ENCODE measurements around the gene JUND.

The JUND gene

DNA sequence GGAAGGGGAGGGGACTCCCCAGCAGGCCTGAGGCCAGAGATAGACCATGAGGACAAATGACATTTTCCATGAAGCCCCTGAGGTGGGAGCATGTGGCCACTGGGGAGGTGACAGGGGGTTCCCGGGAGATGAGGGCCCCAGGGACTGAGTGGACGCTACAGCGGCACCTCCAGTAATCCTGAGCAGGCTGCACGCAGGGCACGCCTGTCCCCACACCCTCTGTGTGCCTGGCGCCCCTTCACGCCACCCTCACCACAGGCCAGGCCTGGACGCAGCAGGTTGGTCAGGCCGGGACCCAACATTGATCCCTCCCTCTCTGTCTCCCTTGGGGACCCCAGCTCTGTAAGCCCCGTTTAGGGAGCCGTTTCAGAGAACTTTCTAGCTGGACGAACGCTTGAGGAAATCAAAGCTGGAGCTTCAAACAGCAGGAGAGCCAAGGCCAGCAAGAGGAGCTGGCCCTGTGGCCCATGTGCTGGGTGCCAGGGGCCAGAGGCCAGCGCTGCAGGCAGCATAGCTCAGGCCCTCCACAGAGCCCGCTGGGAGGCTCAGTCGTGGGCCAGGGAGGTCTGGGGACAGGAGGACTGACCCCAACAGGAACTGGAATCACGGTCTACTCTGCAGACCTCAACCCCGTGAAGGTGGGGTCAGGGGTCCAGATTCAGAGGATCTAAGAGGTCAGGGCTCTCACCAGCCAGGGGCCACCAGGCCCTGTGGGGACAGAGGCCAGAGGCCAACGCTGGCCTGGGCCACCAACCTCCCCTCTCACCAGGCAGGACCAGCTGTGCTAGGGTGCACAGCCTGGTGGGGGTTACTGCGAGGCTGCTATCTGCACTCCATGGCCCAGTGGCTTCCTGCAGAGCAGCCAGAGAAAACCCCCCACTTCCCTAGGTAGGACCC lies 26.9 kb upstream of the JUND start:
- DNase-seq = no peak

DNA sequence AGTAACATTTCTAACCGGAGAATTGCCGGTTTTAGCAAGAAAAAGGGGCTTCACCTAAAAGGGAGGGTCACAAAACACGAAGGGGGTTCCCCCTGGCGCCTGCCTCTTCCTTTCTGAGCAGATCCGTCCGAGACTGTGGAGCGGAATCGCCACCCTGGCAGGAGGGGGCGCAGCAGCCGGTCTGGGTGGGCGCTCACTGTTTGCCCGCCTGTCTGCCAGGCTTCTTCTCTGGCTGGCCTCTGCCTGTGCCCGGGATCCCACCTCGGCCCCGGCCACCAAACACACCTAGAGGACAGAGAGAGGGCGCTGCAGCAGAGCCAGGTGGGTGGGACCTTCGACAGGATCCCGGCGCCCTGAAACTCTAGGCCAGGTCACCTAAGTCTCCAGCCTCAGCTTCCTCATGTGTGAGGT lies 25.9 kb upstream of the JUND start:
- no peak for DNase-seq

DNA sequence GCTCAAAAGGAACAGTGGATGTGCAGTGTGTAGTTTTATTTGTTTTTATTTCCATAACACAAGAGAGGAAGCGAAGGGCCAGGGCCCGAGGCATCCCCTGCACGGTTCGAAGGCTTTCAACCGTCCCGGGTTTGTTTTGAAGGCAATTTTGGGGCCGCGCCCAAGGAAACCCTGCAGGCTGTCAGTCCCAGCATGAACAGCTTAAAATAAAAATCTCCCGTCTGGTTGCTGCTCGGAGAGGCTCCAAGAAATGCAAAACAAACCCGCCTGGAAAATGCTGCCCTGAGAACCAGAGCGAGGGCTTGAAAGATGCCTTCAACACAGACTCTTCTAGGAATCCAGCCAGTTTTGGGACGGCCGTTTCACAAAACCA lies 25.5 kb upstream of the JUND start:
- DNase-seq = no peak

DNA sequence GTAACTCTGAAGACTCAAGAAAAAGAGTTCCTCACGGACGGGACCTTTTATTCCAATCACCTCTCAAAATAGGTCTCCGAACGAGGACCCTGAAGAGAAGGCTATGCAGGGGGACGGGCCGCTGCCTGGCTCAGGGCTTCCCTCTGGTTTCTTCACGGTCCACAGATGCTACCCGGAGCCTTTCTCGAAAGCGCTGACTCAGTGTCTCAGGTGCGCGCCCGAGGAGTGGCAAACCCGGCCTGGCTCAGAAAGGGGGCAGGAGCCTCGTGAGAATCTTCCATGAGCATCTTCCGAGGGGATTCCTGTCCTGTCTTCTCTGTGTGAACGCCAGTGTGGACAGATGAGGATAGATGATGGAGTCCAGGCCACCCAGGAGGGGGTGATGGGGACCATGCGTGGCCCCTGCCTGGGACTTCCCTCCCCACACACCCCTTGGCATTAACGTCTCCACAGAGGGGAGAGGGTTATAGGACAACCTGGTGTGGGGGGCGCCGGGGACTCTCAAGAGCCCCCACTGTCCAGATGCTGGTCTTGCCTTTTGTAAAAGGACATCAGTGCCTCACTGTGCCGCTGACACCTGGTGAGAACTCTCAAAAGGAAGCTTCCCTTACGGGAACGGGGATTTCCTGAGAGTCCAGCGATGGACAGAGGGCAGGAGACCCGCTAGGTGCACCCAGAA lies 24.9 kb upstream of the JUND start:
- no peak for DNase-seq

DNA sequence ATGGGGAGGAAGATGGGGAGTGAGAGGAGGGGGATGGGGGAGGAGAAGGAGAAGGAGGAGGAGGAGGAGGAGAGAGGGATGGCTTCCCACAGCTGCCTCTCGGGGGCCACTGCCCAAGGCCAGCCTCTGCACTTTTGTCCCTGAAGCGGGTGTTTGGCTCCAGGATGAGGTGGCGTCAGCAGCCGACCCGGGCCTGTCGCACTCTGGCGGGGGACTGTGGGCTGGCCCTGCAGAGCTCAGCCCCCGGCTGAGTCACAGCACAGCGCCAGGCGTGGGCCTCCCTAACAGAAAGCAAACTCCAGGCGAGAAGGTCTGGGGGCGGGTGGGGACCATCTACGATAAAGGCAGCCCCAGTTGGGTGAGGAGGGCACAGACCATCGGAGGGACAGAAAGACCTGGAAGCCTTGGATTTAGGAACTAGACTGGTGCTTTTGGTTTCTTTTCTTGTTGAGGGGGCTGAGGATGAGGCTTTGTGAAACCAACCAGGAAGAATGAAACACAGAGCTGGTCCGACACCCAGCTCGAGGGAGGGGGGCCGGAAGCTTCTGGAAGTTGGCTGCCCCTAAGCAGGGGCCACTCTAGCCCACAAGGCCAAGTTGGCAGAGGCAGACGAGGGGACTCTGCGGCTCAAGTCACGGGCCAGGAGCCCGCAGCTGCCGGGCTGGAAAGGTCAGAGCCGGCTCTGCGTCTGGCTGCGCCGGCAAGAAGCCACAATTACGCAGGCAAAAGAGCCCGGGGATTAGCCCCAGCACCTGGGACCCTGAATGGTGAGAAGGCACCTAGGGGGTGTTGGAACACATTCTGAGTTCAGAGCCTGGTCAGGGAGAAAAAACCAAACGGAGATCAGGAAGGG lies 23.3 kb upstream of the JUND start:
- DNase-seq = peak; percentile 91

DNA sequence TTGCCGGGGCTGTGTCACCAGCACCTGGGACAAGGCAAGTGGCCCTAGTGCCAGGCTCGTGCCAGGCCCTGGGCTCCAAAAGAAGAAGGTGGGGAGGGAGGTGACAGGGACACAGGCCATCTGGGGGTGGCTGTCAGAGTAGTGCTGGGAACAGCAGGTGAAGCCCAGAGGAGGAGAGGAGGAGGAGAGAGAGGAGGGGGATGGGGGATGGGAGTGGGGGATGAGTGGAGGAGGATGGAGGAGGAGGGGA lies 22.7 kb upstream of the JUND start:
- DNase-seq = no peak

DNA sequence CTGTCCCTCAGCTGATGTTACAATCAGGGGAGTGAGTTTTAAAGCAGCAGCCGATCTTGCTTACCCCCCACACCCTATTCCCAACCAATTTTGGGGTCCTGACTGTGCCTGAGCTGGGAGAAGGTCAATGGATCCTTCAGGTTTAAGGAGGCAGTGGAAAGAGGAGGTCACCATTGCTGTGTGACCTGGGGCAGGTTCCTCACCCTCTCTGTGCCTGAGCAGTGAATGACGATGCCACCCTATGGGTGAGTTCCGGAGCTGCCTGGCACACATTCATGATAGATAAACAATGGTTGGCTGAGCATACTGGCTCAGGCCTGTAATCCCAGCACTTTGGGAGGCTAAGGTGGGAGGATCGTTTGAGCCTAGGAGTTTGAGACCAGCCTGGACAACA lies 20.3 kb upstream of the JUND start:
- no peak for DNase-seq

DNA sequence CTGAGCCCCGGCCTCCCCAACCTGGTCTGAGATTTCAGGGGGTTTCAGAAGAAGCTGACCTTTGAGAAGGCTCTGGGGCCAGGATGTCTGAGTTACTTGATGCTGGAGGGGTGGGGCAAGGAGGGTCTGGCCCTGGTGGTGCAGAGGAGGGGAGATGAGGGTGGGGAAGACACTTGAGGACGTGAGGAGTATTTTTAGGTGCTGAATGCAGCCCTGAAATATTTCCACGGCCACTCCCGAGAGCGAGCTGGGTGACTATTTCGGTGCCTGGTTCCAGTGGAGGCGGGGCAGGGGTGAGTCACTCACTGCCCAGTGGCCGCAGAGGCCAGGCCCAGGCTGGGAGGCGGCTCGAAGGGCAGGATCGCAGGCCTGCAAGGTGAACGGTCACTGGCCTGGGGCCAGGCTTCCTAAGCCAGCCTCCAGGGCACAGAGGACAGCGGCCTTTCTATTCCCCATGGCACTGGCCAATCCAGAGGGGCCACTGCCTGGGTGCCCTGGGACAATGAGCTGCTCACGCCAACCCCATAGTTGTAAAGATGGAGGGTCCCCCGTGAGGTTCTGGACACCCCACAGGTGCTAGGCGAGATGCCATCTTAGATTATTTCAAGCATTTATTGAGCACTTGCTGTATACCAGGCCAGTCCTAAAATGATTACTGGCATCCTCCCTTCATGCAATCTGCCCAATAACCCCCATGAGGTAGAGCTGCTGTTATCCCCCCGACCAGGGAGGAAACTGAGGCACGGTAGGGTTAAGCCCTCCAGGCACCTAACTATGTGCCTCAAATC lies 19.7 kb upstream of the JUND start:
- peak; percentile 64 for DNase-seq

DNA sequence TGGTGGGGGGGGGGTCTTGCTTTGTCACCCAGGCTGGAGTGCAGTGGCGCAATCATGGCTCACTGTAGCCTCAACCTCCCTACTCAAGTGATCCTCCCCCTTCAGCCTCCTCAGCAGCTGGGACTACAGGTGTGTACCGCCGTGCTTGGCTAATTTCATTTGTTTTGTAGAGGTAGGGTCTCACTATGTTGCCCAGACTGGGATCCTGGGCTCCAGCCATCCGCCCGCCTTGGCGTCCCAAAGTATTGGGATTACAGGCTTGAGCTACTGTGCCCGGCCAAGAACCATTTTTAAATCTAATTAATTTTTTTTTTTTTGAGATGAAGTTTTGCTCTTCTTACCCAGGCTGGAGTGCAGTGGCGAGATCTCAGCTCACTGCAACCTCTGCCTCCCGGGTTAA lies 18.2 kb upstream of the JUND start:
- DNase-seq = no peak

DNA sequence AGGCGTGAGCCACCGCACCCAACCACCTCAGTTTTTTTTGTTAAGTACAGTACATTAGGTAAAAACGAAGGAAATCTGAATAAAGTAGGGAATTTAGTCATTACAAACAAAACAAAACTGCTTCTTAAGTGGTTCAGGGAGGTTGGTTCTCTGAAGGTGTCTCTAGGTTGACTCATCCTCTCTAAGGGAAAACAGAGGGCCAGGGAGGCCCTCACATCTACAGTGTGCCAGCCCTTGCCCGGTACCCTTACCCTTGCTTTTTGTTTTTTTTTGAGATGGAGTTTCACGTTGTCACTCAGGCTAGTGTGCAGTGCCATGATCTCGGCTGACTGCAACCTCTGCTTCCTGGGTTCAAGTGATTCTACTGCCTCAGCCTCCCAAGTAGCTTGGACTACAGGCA lies 17.2 kb upstream of the JUND start:
- DNase-seq = no peak

DNA sequence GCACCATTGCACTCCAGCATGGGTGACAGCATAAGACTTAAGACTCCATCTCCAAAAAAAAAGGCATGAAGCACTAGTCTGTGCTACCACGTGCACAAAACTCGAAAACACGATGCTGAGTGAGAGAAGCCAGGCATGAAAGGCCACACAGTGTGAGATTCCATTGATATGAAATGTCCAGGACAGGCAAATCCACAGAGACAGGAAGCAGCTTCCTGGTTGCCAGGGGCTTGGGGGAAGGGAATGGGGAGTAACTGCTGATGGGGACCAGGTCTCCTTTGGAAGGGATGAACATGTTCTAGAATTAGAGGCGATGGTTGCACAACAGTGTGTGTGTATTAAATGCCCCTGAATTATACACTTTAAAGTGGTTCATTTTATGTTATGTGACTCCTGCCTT lies 15.9 kb upstream of the JUND start:
- DNase-seq = no peak

DNA sequence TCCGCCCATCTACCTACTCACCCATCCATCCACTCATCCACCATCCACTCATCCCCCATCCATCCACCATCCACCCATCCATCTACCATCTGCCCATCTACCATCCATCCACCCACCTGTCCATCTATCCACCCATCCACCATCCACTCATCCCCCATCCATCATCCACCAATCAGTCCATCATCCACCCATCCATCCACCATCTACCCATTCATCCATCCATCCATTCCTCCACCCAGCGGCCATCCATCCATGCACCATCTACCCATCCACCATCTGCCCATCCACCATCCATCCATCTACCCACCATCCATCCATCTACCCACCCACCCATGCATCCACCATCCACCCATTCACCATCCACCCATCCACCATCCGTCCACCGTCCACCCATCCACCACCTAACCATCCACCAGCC lies 13.6 kb upstream of the JUND start:
- DNase-seq = no peak

DNA sequence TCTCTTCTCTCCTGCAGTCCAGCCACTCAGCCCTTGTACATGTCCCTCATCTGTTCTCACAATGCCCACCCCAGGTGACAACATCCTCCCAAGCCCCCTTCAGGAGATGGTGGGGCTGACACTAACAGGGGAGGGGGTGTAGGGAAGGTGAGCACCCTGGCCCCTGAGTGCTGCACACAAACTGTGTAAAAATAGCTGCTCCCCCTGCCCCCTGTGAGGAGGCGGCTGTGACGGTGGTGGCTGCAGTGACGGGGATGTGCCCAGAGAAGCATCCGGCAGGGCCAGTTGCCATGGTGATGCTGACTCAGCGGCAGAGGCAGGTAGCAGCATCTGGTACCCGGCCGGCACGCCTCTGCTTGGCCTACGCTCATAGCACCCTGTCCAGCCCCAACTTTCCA lies 13.0 kb upstream of the JUND start:
- DNase-seq = no peak

DNA sequence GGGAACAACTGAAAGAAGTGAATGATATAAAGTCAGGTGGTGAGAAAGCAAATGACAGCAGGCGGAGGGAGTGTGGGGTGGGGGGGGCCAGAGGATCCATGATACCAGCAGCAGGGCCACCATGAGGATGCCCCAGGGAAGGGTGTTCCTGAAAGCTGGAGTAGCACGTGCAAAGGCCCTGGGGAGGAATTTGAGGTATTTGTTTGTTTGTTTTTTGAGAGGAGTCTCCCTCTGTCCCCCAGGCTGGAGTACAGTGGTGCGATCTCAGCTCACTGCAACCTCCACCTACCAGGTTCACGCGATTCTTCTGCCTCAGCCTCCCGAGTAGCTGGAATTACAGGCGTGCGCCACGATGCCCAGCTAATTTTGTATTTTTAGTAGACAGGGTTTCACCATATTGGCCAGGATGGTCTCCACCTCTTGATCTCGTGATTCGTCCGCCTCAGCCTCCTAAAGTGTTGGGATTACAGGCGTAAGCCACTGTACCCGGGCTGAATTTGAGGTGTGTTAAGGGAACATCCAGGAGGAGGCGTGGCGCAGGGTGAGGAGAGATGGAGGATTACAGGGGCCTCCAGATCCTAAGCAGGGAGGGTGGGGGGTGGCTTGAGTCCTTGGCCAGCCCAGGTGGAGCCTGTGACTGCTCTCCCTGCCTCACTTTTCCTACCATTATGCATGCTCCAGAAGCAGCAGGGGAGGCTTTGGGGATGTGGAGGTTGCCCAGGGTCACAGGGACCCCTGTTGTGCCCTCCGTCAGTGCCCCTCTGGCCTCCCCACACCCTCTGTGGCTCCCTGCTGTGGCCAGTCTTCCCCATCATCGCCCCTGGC lies 12.4 kb upstream of the JUND start:
- no peak for DNase-seq

DNA sequence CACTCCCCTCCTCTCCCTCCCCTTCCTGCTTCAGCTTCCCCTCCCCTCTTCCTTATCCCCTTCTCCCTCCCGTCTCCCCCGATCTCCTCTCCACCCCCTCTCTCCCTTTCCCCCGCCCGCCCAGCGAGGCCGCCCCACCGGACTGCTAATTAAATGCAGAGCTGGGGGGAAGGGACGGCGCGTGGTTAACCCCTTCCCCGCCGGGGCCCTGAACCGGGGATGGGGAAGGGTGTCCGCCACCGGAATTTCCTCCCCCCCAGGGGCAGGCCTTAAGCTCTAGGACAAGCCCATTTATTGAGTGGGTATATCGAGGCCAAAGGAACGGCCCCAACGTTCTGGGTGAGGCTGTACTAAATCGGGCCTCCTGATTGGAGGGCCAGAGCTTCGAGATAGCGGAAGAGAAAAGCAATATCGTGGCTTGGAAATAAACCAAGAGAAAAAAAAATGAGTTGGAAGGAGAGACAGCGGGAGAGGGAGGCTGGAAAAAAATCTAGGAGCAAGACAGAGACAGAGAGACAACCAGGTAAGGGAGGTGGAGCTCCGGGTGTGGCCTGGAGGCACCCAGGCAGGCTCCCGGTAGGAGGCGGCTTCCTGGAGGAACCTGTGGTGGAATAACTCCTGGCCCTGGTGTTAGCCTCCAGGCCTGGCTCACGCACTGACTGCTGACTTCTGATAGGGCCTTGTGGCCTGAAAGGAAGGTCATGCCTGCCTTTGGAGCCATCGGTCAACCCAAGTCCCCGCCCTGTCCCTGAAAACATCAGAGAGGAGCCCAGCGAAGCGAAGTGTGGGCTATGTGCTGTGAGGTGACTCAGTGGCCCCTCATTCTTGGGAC lies 11.6 kb upstream of the JUND start:
- DNase-seq = peak; percentile 92

DNA sequence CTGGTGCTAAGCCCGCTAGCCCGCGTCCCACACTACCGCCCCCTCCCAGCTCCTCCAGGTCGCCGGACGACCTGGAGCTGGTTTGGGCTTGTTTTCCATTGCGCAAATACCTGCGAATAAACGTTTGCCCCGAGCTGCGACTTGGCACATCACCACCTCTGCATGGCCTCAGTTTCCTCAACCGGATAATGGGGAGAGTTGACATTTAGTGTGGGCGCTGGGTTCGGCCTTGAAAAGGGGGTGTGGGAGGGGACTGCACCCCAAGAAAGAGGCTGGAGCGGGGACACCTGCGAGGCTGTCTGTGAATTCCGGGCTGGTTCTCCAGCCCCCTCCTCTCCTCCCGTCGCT lies 11.0 kb upstream of the JUND start:
- no peak for DNase-seq

DNA sequence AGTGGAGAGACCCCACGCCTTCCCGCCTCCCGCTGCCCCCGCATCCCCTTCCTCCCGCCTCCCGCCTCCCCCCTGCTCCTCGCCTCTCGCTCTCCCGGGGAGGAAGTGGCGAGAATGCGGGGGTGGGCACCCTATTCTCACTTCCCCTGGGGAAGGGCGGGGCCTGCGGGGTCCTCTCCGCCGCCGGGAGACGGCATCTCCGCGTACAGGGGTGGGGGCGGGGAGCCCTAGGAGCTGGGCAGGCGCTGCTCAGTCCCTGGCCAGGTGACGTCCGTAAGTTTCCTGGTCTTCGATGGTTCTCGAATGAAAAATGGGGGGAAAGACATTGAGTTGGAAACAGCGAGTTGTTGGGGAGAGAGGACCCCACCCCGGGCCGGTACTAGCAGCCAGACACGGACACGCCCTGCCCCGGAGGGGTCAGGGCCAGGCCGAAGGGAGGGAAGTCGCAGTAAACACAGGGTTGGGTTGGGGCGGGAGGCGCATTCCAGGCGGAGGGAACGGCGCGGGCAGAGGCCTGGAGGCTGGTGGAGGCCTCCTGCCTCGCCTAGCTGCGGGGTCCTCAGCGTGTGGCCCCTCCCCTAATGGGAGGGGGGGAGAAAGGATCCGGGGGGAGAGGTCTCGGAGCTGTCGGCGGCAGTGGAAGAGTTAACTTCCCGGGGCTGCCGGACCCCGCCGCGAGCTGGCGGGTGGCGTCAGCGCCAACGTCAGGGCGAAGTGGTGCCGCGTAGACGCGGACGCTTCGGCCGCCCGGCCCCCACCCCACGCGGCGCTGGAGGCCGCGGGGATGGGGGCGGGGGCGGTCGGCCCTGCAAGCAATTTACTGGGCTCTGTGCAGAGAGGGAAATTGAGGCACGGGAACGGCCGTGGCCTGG lies 10.4 kb upstream of the JUND start:
- DNase-seq = peak; percentile 92

DNA sequence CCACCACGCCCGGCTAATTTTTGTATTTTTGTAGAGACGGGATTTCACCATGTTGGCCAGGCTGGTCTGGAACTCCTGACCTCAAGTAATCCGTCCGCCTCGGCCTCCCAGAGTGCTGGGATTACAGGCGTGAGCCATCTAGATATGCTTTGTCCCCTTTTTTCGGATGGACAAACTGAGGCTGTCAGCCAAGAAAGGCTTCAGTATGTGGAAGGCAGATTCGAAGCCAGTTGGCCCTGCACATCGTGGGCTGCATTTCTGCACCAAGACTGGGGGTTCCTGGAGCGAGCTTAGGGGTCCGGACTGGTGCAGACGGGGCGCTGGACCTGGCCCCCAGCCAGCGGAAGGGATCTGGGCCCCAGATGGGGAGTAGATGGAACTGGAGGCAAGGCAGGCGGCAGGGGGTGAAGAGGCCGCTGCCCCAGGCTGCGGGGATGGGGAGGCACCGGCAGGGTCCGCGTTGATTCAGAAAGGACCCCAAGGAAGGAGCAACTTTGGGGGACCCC lies 9.7 kb upstream of the JUND start:
- DNase-seq = no peak

DNA sequence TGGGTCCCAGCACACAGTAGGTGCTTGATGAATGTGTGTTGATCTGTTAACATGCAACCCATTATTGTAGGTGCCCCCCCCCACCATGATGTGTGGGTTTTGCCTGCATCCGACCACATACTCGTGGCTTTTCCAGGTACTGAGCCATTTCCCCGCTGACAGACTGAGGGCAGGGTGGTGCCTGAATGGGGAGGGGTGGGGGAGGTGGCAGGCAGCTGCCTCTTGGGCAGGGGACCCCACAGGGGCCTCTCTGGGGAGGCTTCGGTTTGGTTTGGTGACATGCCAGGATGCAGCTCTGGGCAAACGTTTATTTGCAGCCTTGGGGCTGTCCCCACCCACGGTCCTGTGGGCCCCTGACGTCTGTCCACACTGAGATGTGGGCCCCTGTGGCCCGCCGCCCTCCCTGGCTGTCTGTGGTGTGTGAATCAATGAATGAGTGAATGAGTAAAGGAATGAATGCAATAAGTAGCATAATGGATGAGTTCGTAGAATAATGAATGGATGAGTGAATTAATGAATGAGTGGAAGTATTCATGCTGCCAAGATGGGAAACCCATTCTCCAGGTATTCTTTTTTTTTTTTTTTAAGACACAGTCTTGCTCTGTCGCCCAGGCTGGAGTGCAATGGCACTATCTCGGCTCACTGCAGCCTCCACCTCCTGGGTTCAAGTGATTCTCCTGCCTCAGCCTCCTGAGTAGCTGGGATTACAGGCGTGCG lies 9.0 kb upstream of the JUND start:
- DNase-seq = peak; percentile 73

Measured in left hindlimb (tissue), 1 donor.